ENCODE measurements around the gene CSRNP3.

Gene CSRNP3

DNA sequence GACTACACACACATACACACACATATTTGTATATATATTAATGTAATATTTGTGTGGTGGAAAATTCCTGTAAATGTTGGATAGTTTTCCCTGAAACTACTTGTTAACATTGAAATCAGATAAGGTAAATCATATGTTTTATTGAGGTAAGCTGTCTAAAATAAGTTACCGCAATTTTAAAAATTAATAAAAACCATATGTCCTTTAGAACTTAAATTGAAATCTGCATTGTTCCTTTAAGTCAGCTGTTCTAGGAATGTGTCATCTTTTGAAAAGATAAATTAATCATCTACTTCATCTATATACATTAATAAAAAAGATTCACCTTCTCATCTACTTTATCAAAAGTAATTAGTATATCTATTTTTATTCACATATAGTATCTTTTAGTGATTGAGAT lies 102.0 kb downstream of the CSRNP3 start:
- in situ Hi-C loops (cut with HindIII; ENCODE audit: low sequenced_read_pairs), result no loop called here
- TF ChIP-seq, protein P1, sequence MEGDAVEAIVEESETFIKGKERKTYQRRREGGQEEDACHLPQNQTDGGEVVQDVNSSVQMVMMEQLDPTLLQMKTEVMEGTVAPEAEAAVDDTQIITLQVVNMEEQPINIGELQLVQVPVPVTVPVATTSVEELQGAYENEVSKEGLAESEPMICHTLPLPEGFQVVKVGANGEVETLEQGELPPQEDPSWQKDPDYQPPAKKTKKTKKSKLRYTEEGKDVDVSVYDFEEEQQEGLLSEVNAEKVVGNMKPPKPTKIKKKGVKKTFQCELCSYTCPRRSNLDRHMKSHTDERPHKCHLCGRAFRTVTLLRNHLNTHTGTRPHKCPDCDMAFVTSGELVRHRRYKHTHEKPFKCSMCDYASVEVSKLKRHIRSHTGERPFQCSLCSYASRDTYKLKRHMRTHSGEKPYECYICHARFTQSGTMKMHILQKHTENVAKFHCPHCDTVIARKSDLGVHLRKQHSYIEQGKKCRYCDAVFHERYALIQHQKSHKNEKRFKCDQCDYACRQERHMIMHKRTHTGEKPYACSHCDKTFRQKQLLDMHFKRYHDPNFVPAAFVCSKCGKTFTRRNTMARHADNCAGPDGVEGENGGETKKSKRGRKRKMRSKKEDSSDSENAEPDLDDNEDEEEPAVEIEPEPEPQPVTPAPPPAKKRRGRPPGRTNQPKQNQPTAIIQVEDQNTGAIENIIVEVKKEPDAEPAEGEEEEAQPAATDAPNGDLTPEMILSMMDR (IDR thresholded peaks at IDR 0.05; ENCODE audit: low read depth, low read length, missing control alignments), result no peak
- no peak overlapping the region for H3K4me3 ChIP-seq (ENCODE audit: low read depth, low read length)
- no peak for DNase-seq (ENCODE audit: low read depth)

DNA sequence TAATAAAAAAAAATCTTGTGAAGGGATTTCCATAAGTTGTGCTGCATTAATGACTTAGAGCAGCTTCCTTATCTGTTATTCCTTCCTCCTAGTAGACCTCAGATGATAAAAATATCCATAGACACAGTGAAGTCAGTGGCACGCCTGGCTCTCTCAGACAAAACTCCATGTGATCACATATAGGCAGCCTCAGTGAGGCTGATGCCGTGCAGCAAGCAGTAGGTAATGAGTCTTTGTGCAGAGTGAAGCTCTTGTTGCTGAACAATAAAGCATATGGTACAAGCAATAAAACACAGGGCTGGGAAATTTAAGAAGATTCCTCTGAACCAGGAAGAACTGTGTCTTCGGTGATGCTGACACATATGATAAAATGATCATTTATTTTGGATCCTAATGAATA lies 102.7 kb downstream of the CSRNP3 start:
- no peak for DNase-seq (ENCODE audit: low read depth)
- in situ Hi-C loops (cut with HindIII; ENCODE audit: low sequenced_read_pairs), result no loop called here
- no peak overlapping the region for H3K4me3 ChIP-seq (ENCODE audit: low read depth, low read length)
- TF ChIP-seq, protein P1 (IDR thresholded peaks at IDR 0.05; ENCODE audit: low read depth, low read length, missing control alignments), result no peak

DNA sequence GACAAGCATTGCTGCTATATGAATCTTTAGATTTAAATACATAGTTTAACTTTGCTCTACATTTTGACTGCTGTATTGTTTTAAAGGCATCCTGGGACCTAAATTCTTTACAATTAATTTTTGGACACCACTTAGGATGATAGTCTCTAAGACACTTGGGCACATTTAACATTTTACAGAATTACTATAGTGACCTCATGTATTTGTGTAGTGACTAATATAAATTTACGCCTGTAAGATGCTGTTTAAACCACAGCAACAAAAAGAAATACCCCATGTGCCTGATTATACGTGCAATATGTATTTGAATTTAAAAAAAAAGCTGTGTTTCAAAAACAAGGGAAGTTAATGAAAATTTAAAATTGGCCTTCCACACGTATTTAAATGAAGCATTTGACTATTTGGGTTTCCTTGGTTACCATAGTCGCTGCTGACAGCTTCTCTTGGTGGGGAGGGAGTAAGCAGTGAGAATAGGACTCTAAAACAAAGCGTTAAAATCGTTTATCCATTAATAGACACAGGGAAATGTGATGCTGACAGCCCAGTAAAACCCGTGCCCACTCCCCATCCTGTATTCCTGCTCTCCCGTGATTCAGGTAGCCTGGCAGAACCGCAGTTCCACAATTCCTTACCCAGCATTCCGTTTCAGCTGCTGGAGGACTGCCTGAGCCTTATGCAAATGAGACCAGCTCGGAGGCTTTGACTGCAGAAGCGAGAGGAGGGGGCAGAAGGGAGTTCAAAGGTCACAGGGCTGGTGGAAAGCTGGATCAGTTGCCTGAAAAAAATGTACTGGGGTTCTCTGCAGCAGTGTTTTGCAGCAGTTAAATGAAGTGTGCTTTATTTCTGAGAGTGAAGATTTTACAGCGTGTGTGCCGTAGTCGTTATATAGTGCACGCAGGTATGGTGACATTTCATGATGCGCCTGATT lies 104.3 kb downstream of the CSRNP3 start:
- peak overlapping the region; percentile 44 for H3K4me3 ChIP-seq (ENCODE audit: low read depth, low read length)
- in situ Hi-C loops (cut with HindIII; ENCODE audit: low sequenced_read_pairs), result no loop called here
- peak; percentile 20 for DNase-seq (ENCODE audit: low read depth)
- TF ChIP-seq, protein P1 (IDR thresholded peaks at IDR 0.05; ENCODE audit: low read depth, low read length, missing control alignments), result no peak

DNA sequence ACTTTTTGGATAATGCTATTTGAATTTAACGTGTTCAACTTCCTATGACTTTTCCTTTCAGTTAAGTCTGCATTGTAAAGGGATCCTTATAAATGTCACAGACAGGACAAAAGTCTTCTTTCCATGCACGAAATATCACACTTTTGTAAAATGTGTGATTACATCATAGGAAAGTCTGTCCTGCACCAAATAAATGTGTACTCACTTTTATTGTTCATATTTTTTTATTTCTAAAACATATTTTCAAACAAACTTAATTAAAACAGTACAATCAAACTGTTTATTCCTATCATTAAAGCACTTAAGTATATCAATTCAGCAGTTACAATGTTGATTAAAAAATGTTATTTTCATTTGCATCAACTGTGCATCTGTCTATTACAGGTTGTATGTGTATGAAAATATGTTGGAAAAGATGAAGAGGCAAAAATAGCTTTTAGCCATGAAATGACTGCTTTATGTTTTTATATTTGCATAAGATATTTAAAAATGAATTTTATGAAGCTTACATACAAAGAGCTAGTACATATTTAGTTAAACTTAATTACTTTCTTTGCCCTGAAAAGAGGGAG lies 105.6 kb downstream of the CSRNP3 start:
- TF ChIP-seq, protein P1 (IDR thresholded peaks at IDR 0.05; ENCODE audit: low read depth, low read length, missing control alignments), result no peak
- H3K4me3 ChIP-seq (ENCODE audit: low read depth, low read length), result no peak overlapping the region
- in situ Hi-C loops (cut with HindIII; ENCODE audit: low sequenced_read_pairs), result no loop called here
- no peak for DNase-seq (ENCODE audit: low read depth)

DNA sequence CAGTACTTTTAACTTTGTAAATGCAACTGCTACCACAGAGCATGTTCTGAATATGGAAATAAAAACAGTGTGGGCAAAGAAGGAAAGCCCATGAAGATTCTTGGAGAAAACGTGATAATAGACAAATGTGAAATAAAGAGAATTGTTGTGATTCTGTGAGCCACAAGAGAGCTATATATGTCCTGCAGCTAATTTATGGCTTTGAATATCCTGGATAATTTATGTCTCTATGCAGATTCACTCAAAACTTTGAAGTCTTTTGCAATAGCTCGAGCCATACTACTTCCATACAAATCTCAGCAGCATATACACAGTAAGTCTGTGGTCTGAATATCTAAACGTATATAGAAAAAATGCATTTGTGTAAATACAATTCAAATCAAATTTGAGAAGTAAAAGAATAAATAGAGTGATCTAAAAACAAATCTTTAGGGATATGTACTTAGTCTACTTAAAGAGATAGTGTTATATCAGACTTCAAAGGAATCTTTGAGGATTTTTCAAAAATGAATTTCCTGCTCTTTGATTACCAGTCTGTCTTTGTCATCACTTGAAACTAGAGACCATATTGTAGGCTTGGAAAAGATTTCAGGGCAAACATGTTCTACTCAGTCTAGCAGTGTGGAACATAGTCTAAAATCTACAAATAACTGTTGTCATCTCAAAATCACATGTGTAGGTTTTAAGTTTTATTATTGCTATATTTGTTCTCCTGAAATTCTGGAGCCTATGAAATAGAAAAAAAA lies 107.1 kb downstream of the CSRNP3 start:
- H3K4me3 ChIP-seq (ENCODE audit: low read depth, low read length), result no peak overlapping the region
- TF ChIP-seq, protein P1 (IDR thresholded peaks at IDR 0.05; ENCODE audit: low read depth, low read length, missing control alignments), result no peak
- no peak for DNase-seq (ENCODE audit: low read depth)
- in situ Hi-C loops (cut with HindIII; ENCODE audit: low sequenced_read_pairs), result no loop called here

DNA sequence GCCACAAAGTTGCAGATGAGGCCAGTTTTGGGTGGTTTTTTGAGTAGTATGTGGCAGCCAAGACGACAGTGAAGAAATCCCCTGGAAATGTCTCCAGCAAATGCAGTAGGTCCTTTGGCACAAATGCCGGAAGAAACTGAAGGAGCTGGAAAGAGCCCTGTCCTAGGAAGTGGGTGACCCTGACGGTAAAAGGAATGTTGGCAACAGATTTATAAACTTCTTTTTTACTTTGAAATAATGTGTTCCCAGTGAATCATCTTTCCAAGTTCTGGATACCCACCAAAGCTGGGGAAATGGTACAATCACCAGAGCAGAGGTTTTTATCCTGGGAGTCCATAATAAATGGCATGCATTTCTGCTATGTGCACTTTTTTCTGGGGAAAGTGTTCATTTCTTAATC lies 112.9 kb downstream of the CSRNP3 start:
- in situ Hi-C loops (cut with HindIII; ENCODE audit: low sequenced_read_pairs), result no loop called here
- TF ChIP-seq, protein P1 (IDR thresholded peaks at IDR 0.05; ENCODE audit: low read depth, low read length, missing control alignments), result no peak
- DNase-seq (ENCODE audit: low read depth), result peak; percentile 78
- H3K4me3 ChIP-seq (ENCODE audit: low read depth, low read length), result no peak overlapping the region

All from astrocyte of the cerebellum (primary cell).